H9 (cell line): ENCODE measurements around the gene LYSET. TPM values are rescaled to one million over a fixed set of nuclear protein-coding genes. Genes with fewer than 3 reads are reported as not detected.

Experiments used
- DNase-seq: peaks from one replicate; pipeline ENCODE4 v3.0.0-alpha.2; 2017
- H2AFZ ChIP-seq: one replicate; pipeline ENCODE4 v1.6.1; 2013; ENCODE audit warnings: mild to moderate bottlenecking, low read length, control low read depth, moderate library complexity
- H2AK5ac ChIP-seq: 2 replicates; pipeline ENCODE4 v1.6.1; 2013; ENCODE audit warnings: low read length, control low read depth, mixed read lengths; ENCODE audit not compliant: insufficient read length
- H2BK120ac ChIP-seq: one replicate; pipeline ENCODE4 v1.6.1; 2013; ENCODE audit warnings: low read depth, mild to moderate bottlenecking, low read length, control low read depth, inconsistent platforms; ENCODE audit not compliant: poor library complexity, severe bottlenecking
- H2BK12ac ChIP-seq: 2 replicates; pipeline ENCODE4 v1.6.1; 2013; ENCODE audit warnings: low read length, control low read depth, mixed read lengths, low read depth; ENCODE audit not compliant: insufficient read length
- H2BK15ac ChIP-seq: 2 replicates; pipeline ENCODE4 v1.6.1; 2013; ENCODE audit warnings: low read depth, low read length, control low read depth
- H2BK20ac ChIP-seq: one replicate; pipeline ENCODE4 v1.6.1; 2013; ENCODE audit warnings: low read depth, mild to moderate bottlenecking, low read length, control low read depth, inconsistent platforms; ENCODE audit not compliant: poor library complexity, severe bottlenecking
- H2BK5ac ChIP-seq: 2 replicates; pipeline ENCODE4 v1.6.1; 2013; ENCODE audit warnings: low read length, control low read depth, mixed read lengths; ENCODE audit not compliant: insufficient read length
- H3K14ac ChIP-seq: 2 replicates; pipeline ENCODE4 v1.6.1; 2013; ENCODE audit warnings: low read length, control low read depth; ENCODE audit not compliant: insufficient read depth
- H3K18ac ChIP-seq: 2 replicates; pipeline ENCODE4 v1.6.1; 2013; ENCODE audit warnings: low read depth, mild to moderate bottlenecking, mixed read lengths, low read length, control low read depth; ENCODE audit not compliant: insufficient read length
- H3K23ac ChIP-seq: 2 replicates; pipeline ENCODE4 v1.6.1; 2013; ENCODE audit warnings: low read length, control low read depth, mixed read lengths, low read depth; ENCODE audit not compliant: insufficient read length
- H3K23me2 ChIP-seq: 2 replicates; pipeline ENCODE4 v1.6.1; 2013; ENCODE audit warnings: low read depth, mild to moderate bottlenecking, mixed read lengths, low read length, control low read depth; ENCODE audit not compliant: insufficient read length, poor library complexity, severe bottlenecking
- H3K27ac ChIP-seq: 2 replicates; pipeline ENCODE4 v1.5.1; 2013; ENCODE audit warnings: low read length, control low read depth, mixed read lengths, low read depth; ENCODE audit not compliant: insufficient read length
- H3K27me3 ChIP-seq: 2 replicates; pipeline ENCODE4 v1.6.1; 2013; ENCODE audit warnings: low read length, control low read depth, inconsistent platforms; ENCODE audit not compliant: insufficient read depth
- H3K4ac ChIP-seq: 2 replicates; pipeline ENCODE4 v1.6.1; 2013; ENCODE audit warnings: low read depth, mild to moderate bottlenecking, control low read depth, inconsistent platforms, low read length, moderate library complexity
- H3K4me1 ChIP-seq: 2 replicates; pipeline ENCODE4 v1.6.1; 2013; ENCODE audit warnings: low read length, control low read depth, inconsistent platforms; ENCODE audit not compliant: insufficient read depth
- H3K4me2 ChIP-seq: 2 replicates; pipeline ENCODE4 v1.6.1; 2013; ENCODE audit warnings: low read length, control low read depth, mixed read lengths; ENCODE audit not compliant: insufficient read length, insufficient read depth
- H3K56ac ChIP-seq: 2 replicates; pipeline ENCODE4 v1.6.1; 2013; ENCODE audit warnings: low read depth, mild to moderate bottlenecking, mixed read lengths, low read length, control low read depth; ENCODE audit not compliant: insufficient read length
- H3K79me1 ChIP-seq: 2 replicates; pipeline ENCODE4 v1.6.1; 2013; ENCODE audit warnings: low read depth, mild to moderate bottlenecking, moderate library complexity, low read length, control low read depth, inconsistent platforms; ENCODE audit not compliant: insufficient read depth, poor library complexity, severe bottlenecking
- H3K79me2 ChIP-seq: 2 replicates; pipeline ENCODE4 v1.6.1; 2013; ENCODE audit warnings: low read length, control low read depth, inconsistent platforms; ENCODE audit not compliant: insufficient read depth
- H3K9ac ChIP-seq: 2 replicates; pipeline ENCODE4 v1.6.1; 2013; ENCODE audit warnings: low read length, control low read depth, mixed read lengths; ENCODE audit not compliant: insufficient read length; ENCODE audit errors: extremely low read depth
- H3K9me3 ChIP-seq: one replicate; pipeline ENCODE4 v1.6.1; 2013; ENCODE audit warnings: low read depth, low read length, inconsistent platforms; ENCODE audit not compliant: control insufficient read depth
- H3T11ph ChIP-seq: one replicate; pipeline ENCODE4 v1.6.1; 2013; ENCODE audit warnings: mild to moderate bottlenecking, low read length, control low read depth, inconsistent platforms
- H4K20me1 ChIP-seq: one replicate; pipeline ENCODE4 v1.6.1; 2013; ENCODE audit not compliant: control insufficient read depth, insufficient read length, insufficient read depth
- H4K5ac ChIP-seq: 2 replicates; pipeline ENCODE4 v1.6.1; 2013; ENCODE audit warnings: low read depth, mild to moderate bottlenecking, mixed read lengths, low read length, control low read depth; ENCODE audit not compliant: insufficient read length
- H4K8ac ChIP-seq: replicated peaks from 2 replicates; pipeline ENCODE4 v1.6.1; 2013; ENCODE audit warnings: low read length, control low read depth, mixed read lengths, low read depth; ENCODE audit not compliant: insufficient read length
- H4K91ac ChIP-seq: 2 replicates; pipeline ENCODE4 v1.6.1; 2013; ENCODE audit warnings: low read depth, mild to moderate bottlenecking, moderate library complexity, mixed read lengths, low read length, control low read depth; ENCODE audit not compliant: insufficient read length
- H3K27ac Mint-ChIP-seq, 3 experiments: 2 replicates in 2 of 3; 3 replicates in 1 of 3; pipeline ENCODE4 v1.8.0; 2020 to 2021; ENCODE audit warnings: mixed read lengths in 3 of 3, mild to moderate bottlenecking in 1 of 3, moderate library complexity in 1 of 3
- H3K27me3 Mint-ChIP-seq: 2 replicates; pipeline ENCODE4 v1.8.0; 2021; ENCODE audit warnings: low read depth, mild to moderate bottlenecking, moderate library complexity, mixed read lengths
- H3K36me3 Mint-ChIP-seq, 3 experiments: 2 replicates in 2 of 3; 3 replicates in 1 of 3; pipeline ENCODE4 v1.8.0; 2020 to 2021; ENCODE audit warnings: low read depth in 3 of 3, mixed read lengths in 3 of 3; ENCODE audit not compliant: insufficient read depth in 1 of 3
- H3K4me1 Mint-ChIP-seq, 2 experiments: 2 replicates each; pipeline ENCODE4 v1.8.0; 2020; ENCODE audit warnings: mixed read lengths in 2 of 2
- H3K4me3 Mint-ChIP-seq, 2 experiments: 2 replicates in 1 of 2; 3 replicates in 1 of 2; pipeline ENCODE4 v1.8.0; 2020 to 2021; ENCODE audit warnings: mild to moderate bottlenecking in 2 of 2, mixed read lengths in 2 of 2, moderate library complexity in 1 of 2
- H3K9me3 Mint-ChIP-seq, 2 experiments: 2 replicates in 1 of 2; 3 replicates in 1 of 2; pipeline ENCODE4 v1.8.0; 2020; ENCODE audit warnings: mild to moderate bottlenecking in 2 of 2, mixed read lengths in 2 of 2, moderate library complexity in 1 of 2
- total RNA-seq: library from RNA; stranded (reverse); gene quantifications from 2 replicates; pipeline ENCODE4 v1.2.1, GENCODE V29; 2021
- TF ChIP-seq, protein P1 (sequence below): fragments of 200-600 bp; sonication (generic); conservative IDR thresholded peaks from 3 replicates; pipeline ENCODE4 v1.8.0; 2021; ENCODE audit warnings: antibody characterized with exemption, mild to moderate bottlenecking

The LYSET gene
- total RNA-seq, 1 experiment from 2014 or later: 26.1 TPM

DNA sequence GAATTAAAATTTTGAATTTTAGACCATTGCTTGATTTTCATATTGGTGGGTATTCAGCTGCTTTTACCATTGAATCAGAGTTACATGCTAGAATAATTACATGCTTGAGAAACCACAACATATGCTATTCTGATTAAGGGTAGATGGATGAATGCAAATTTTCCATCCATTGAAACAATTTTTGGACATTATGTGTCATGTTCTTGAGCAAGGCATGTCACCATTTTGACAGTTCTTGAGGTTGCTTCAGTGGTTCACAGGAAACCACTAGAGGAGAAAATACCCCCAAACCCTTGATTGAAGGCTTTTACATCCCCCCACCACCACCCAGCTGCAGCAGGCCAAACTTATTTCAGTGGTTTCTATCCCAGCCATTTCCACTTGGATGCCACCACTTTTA, 35.4 kb downstream of the LYSET start:
- Histone ChIP-seq H4K20me1 (no peaks in the 10 kb centered on the region), H4K8ac (no peak overlapping the region), H2BK12ac (no peak overlapping the region), H3K27ac (no peak overlapping the region), H3K9me3 (no peaks in the 10 kb centered on the region), H3K23me2 (no peaks in the 10 kb centered on the region), H3K4me1 (no peaks in the 10 kb centered on the region), H2BK20ac (no peak overlapping the region), H4K5ac (no peak overlapping the region), H3K14ac (no peak overlapping the region), H3K9ac (no peak overlapping the region), H3K56ac (no peak overlapping the region), H2BK120ac (no peak overlapping the region), H2BK15ac (no peak overlapping the region), H3K18ac (no peak overlapping the region), H3K27me3 (no peaks in the 10 kb centered on the region), H2AFZ (no peak overlapping the region), H3K4me2 (no peak overlapping the region), H3K79me2 (no peaks in the 10 kb centered on the region), H2BK5ac (no peak overlapping the region), H4K91ac (no peak overlapping the region), H3K23ac (no peak overlapping the region), H3K79me1 (no peaks in the 10 kb centered on the region), H2AK5ac (no peak overlapping the region), H3K4ac (no peak overlapping the region), H3T11ph (no peak overlapping the region)
- peaks cover 25 to 65% (median 64%) of the 10 kb centered on the region in 3 experiments; a peak in 6 of 7 replicates for H3K36me3 Mint-ChIP-seq
- no peak overlapping the region for H3K4me3 Mint-ChIP-seq
- no peak for DNase-seq
- no peak overlapping the region for H3K27ac Mint-ChIP-seq
- TF ChIP-seq, protein P1, sequence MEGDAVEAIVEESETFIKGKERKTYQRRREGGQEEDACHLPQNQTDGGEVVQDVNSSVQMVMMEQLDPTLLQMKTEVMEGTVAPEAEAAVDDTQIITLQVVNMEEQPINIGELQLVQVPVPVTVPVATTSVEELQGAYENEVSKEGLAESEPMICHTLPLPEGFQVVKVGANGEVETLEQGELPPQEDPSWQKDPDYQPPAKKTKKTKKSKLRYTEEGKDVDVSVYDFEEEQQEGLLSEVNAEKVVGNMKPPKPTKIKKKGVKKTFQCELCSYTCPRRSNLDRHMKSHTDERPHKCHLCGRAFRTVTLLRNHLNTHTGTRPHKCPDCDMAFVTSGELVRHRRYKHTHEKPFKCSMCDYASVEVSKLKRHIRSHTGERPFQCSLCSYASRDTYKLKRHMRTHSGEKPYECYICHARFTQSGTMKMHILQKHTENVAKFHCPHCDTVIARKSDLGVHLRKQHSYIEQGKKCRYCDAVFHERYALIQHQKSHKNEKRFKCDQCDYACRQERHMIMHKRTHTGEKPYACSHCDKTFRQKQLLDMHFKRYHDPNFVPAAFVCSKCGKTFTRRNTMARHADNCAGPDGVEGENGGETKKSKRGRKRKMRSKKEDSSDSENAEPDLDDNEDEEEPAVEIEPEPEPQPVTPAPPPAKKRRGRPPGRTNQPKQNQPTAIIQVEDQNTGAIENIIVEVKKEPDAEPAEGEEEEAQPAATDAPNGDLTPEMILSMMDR: no peak
- no peaks in the 10 kb centered on the region for H3K4me1 Mint-ChIP-seq
- H3K9me3 Mint-ChIP-seq: no peaks in the 10 kb centered on the region
- no peaks in the 10 kb centered on the region for H3K27me3 Mint-ChIP-seq
